ENCODE measurements around the gene MRPL41.

- no peak for TF ChIP-seq CTCF (IDR thresholded peaks at IDR 0.05)
- TF ChIP-seq POLR2A (IDR thresholded peaks at IDR 0.05): no peak
Measured at GRCh38 chr9:137580954-137581322, 29.3 kb downstream of the MRPL41 start.
